Measurements from ENCODE around the gene CCSER1.
"Not testable (repeated sequence)": the region's sequence is repeated elsewhere in the genome, so short reads cannot be mapped to it uniquely, and the experiment has no call there.

The CCSER1 gene

GRCh38 chr4:91220315-91220714, 1093.1 kb downstream of the CCSER1 start:
- DNase-seq = no peak

GRCh38 chr4:91222014-91222413, 1094.8 kb downstream of the CCSER1 start:
- DNase-seq = no peak

GRCh38 chr4:91226867-91227266, 1099.7 kb downstream of the CCSER1 start:
- DNase-seq = no peak

- no peak for DNase-seq
Measured at GRCh38 chr4:91228659-91229058, 1101.5 kb downstream of the CCSER1 start.

GRCh38 chr4:91233164-91233563, 1106.0 kb downstream of the CCSER1 start:
- DNase-seq = no peak

- DNase-seq = peak; percentile 38
Measured at GRCh38 chr4:91243132-91243531, 1115.9 kb downstream of the CCSER1 start.

- DNase-seq = no peak
Measured at GRCh38 chr4:91256043-91256442, 1128.8 kb downstream of the CCSER1 start.

GRCh38 chr4:91256751-91257150, 1129.6 kb downstream of the CCSER1 start:
- no peak for DNase-seq

GRCh38 chr4:91257721-91258120, 1130.5 kb downstream of the CCSER1 start:
- no peak for DNase-seq

- no peak for DNase-seq
Measured at GRCh38 chr4:91258326-91258725, 1131.1 kb downstream of the CCSER1 start.

- no peak for DNase-seq
Measured at GRCh38 chr4:91267543-91267942, 1140.3 kb downstream of the CCSER1 start.

GRCh38 chr4:91268481-91268880, 1141.3 kb downstream of the CCSER1 start:
- DNase-seq = not testable (repeated sequence)

- DNase-seq = no peak
Measured at GRCh38 chr4:91268913-91269312, 1141.7 kb downstream of the CCSER1 start.

GRCh38 chr4:91279899-91280298, 1152.7 kb downstream of the CCSER1 start:
- DNase-seq = no peak

- DNase-seq = no peak
Measured at GRCh38 chr4:91280551-91281290, 1153.5 kb downstream of the CCSER1 start.

- DNase-seq = no peak
Measured at GRCh38 chr4:91282217-91282616, 1155.0 kb downstream of the CCSER1 start.

- no peak for DNase-seq
Measured at GRCh38 chr4:91283726-91284230, 1156.6 kb downstream of the CCSER1 start.

GRCh38 chr4:91284480-91284879, 1157.3 kb downstream of the CCSER1 start:
- DNase-seq = no peak

GRCh38 chr4:91285487-91285886, 1158.3 kb downstream of the CCSER1 start:
- DNase-seq = no peak

- DNase-seq = no peak
Measured at GRCh38 chr4:91288702-91289311, 1161.6 kb downstream of the CCSER1 start.

GRCh38 chr4:91298156-91298700, 1171.0 kb downstream of the CCSER1 start:
- no peak for DNase-seq

- no peak for DNase-seq
Measured at GRCh38 chr4:91298824-91299223, 1171.6 kb downstream of the CCSER1 start.

GRCh38 chr4:91302120-91302519, 1174.9 kb downstream of the CCSER1 start:
- DNase-seq = no peak

- DNase-seq = no peak
Measured at GRCh38 chr4:91304292-91304691, 1177.1 kb downstream of the CCSER1 start.

Measured in midbrain (tissue), 1 donor.